ENCODE measurements around the gene SHC1.
A peak's percentile ranks its signal among the peaks of the same experiment; 100 is the strongest.

SHC1 gene

GRCh38 chr1:154934358-154934948 is 36.1 kb downstream of the SHC1 start:
- DNase-seq, result no peak

GRCh38 chr1:154931940-154932487 is 38.5 kb downstream of the SHC1 start:
- no peak for DNase-seq

GRCh38 chr1:154926201-154926600 is 44.3 kb downstream of the SHC1 start:
- no peak for DNase-seq

GRCh38 chr1:154925335-154926170 is 45.0 kb downstream of the SHC1 start:
- DNase-seq, result no peak

GRCh38 chr1:154923695-154924094 is 46.9 kb downstream of the SHC1 start:
- DNase-seq, result peak; percentile 50

GRCh38 chr1:154913273-154913672 is 57.3 kb downstream of the SHC1 start:
- no peak for DNase-seq

- no peak for DNase-seq
Measured at GRCh38 chr1:154912755-154913154, 57.8 kb downstream of the SHC1 start.

Measured in OCI-M1 (cell line).